NOMO-1 treated with DMSO at 0.1 percent for 48 hours (cell line): Measurements from ENCODE around the gene GOLGA8O.
"Not testable (repeated sequence)": the region's sequence is repeated elsewhere in the genome, so short reads cannot be mapped to it uniquely, and the experiment has no call there.

Experiments
- DNase-seq: peaks from one replicate; lab custom pipeline; 2025; ENCODE audit not compliant: unreplicated experiment; lab: John Stamatoyannopoulos, UW

The GOLGA8O gene

GRCh38 chr15:32455534-32455933 lies at the start of gene GOLGA8O:
GOLGA8O (minus strand) TSS chr15:32455634; CDS start chr15:32455536, 98 bp downstream.
- DNase-seq, result not testable (repeated sequence)

GRCh38 chr15:32504152-32504811 lies 48.8 kb upstream of the GOLGA8O start:
- DNase-seq, result not testable (repeated sequence)

- DNase-seq, result not testable (repeated sequence)
Measured at GRCh38 chr15:32502946-32503345, 47.5 kb upstream of the GOLGA8O start.

- not testable (repeated sequence) for DNase-seq
Measured at GRCh38 chr15:32492768-32493167, 37.3 kb upstream of the GOLGA8O start.

GRCh38 chr15:32486474-32486873 lies 31.0 kb upstream of the GOLGA8O start:
- not testable (repeated sequence) for DNase-seq

DNA sequence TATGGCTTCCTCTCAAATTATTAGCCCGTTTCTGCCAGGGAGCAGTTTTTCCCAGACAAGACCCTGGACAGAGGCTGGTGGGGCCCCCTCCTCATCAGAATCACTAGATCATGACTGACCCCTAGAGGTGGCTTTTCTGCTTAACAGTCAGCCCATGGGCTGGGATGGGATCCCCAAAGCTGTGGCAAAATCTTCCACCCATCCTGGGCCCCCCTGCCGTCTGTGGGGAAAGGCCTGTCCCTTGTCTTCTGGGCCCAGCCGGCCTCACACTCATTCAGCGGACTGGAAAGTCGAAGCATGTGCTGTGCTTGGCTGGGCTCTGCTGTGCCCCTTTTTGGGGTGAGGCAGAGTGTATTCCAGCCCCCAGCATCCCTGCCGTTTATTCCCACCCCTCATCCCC lies 27.9 kb upstream of the GOLGA8O start:
- DNase-seq, result not testable (repeated sequence)

- DNase-seq, result not testable (repeated sequence)
Measured at GRCh38 chr15:32481683-32482082, 26.2 kb upstream of the GOLGA8O start.

GRCh38 chr15:32468076-32468475 lies 12.6 kb upstream of the GOLGA8O start:
- not testable (repeated sequence) for DNase-seq

DNA sequence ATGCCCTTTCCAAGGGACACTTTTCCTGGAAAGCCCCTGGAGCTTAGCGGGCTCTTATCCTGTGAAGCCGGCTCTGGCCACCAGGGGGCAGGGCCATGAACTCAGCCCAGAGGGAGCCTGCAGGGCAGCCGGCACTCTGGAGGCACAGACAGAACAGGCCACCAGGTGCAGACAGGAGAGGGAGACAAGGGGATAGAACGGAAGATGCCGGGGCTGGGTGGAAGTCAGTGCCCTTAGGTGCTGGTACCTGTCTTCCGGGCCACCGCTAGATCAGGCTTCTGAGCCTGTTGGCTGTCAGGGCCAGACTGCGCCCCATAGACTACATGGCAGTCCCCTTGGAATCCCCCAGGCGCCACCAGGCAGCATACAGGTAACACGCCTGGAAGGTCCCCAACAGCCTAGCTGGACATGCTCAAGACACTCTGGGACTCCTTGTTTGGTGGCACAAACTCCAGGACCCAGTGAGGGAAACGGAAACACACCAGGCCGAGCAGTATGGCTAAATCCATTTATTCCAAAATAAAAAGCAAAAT lies 14.9 kb downstream of the GOLGA8O start:
- DNase-seq, result not testable (repeated sequence)

GRCh38 chr15:32434102-32434963 lies 21.1 kb downstream of the GOLGA8O start:
- DNase-seq, result not testable (repeated sequence)

- DNase-seq, result not testable (repeated sequence)
Measured at GRCh38 chr15:32427635-32428034, 27.8 kb downstream of the GOLGA8O start.

GRCh38 chr15:32426511-32426910 lies 28.9 kb downstream of the GOLGA8O start:
- DNase-seq, result not testable (repeated sequence)

- DNase-seq, result not testable (repeated sequence)
Measured at GRCh38 chr15:32407903-32408302, 47.5 kb downstream of the GOLGA8O start.

DNA sequence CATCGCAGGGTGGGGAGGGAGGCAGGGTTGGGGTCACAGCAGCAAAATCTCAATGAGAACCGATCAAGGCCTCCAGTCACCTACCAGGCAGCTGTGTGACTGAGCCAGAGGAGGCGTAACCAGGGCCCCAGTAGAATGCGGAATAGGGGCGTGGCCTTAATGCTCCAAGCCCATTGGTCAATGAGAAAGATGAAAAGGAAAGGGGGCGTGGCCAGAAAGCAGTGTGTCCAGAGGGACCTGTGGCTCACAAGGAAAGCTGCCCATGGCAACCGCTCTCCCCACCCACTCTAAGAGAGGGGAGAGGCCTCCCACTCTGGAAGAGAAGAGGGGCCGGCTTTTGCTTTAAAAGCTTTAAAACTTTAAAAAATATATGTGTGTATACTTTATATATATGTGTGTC lies 52.2 kb downstream of the GOLGA8O start, which contains the start of gene GOLGA8K:
TSS of gene GOLGA8K (minus strand) at position 101 of the 400 bp plus-strand sequence. CDS start at position 3, 98 bp downstream.
- DNase-seq, result not testable (repeated sequence)

DNA sequence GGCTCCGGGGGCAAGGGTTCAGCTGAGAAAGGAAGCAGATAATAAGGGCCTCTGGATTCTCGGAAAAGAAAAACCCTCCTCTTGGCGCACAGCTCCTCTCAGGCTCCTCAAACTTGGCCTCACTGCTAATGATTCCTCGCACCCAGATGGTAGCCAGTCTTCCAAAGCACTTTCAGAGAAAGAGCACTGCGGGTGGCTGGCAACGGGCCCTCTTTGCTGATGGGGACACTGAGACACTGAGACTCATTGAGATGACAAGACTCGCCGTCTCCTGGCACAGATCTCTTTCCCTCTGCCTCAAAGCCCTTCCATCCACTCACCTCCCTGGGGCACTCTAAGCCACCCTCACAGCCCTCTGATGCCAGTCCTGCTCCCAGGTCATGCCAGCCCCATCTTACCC lies 58.9 kb downstream of the GOLGA8O start:
- DNase-seq, result not testable (repeated sequence)
